Body of pancreas (tissue), 4 donors: ENCODE results near the gene LIPF.

Experiments
- POLR2A ChIP-seq, 3 donors: fragments of 450-650 bp; IDR thresholded peaks; one replicate each; pipeline ENCODE4 v1.6.1; 2016; ENCODE audit warnings: antibody characterized with exemption in 3 of 3, mild to moderate bottlenecking in 2 of 3
- TF ChIP-seq, protein P1 (sequence below), 7 experiments: fragments of 450-650 bp in 4 of 7; fragments of 200-600 bp in 3 of 7; sonication (generic) in 3 of 7; IDR thresholded peaks; one replicate each; pipeline ENCODE4 v1.5.1; 2016 to 2019; ENCODE audit warnings: antibody characterized with exemption in 7 of 7

DNA sequence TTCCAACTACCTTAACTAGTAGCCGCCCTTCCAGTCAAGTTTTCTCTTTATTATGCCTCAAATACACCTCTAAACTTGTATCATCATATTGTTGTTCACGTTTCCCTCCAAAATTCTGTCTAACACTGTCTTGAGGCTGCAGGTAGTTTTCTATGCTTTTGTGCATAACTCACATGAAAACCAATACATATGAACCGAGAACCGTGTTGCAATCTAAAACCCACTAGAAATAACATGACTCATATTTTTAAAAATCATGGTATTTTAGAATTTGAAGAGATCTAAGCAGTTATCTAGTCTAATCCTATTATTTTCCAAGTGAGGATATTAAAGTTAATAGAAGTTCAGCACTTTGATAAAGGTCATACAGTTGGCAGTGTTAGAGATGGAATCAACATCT, 18.2 kb downstream of the LIPF start:
- TF ChIP-seq, protein P1, sequence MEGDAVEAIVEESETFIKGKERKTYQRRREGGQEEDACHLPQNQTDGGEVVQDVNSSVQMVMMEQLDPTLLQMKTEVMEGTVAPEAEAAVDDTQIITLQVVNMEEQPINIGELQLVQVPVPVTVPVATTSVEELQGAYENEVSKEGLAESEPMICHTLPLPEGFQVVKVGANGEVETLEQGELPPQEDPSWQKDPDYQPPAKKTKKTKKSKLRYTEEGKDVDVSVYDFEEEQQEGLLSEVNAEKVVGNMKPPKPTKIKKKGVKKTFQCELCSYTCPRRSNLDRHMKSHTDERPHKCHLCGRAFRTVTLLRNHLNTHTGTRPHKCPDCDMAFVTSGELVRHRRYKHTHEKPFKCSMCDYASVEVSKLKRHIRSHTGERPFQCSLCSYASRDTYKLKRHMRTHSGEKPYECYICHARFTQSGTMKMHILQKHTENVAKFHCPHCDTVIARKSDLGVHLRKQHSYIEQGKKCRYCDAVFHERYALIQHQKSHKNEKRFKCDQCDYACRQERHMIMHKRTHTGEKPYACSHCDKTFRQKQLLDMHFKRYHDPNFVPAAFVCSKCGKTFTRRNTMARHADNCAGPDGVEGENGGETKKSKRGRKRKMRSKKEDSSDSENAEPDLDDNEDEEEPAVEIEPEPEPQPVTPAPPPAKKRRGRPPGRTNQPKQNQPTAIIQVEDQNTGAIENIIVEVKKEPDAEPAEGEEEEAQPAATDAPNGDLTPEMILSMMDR (IDR thresholded peaks at IDR 0.05), result no peak
- TF ChIP-seq POLR2A (IDR thresholded peaks at IDR 0.05), result no peak
